Right ventricle myocardium inferior (tissue), 1 donor: ENCODE results near the gene MRPS22. TPM values are rescaled to one million over a fixed set of nuclear protein-coding genes. Genes with fewer than 3 reads are reported as not detected.
A peak's percentile ranks its signal among the peaks of the same experiment; 100 is the strongest.
"Not testable (repeated sequence)": the region's sequence is repeated elsewhere in the genome, so short reads cannot be mapped to it uniquely, and the experiment has no call there.

Source experiments
- ATAC-seq: fragments of 200-7000 bp; cut with Tn5 transposase; one replicate; pipeline ENCODE4 v1.9.1; 2020; ENCODE audit warnings: mild to moderate bottlenecking, moderate library complexity
- DNase-seq: peaks from one replicate; pipeline ENCODE4 v3.0.0; 2021; ENCODE audit errors: missing footprints
- intact Hi-C: fragments of 100-400 bp; cut with DNase I; formaldehyde crosslinking; loops from one replicate; pipeline ENCODE4 v1.11.0; 2022
- total RNA-seq: library from RNA; stranded (reverse); fragmentation: NEBNext Ultra II Directional; extraction: Animal tissue kit (Norgen Biotek cat#: 25700); gene quantifications from one replicate; pipeline ENCODE4 v1.2.1, GENCODE V29; 2021
- donor health status: DM: no; HTN: yes; CAD: no; lungs with severe emphysema.

MRPS22 gene
- total RNA-seq, 1 donor from 2014 or later = 87.3 TPM

GRCh38 chr3:139327231-139327630, 16.6 kb upstream of the MRPS22 start:
- DNase-seq (no peak), ATAC-seq (no peak)
- intact Hi-C loops = no loop called here

- DNase-seq (no peak), ATAC-seq (no peak)
- intact Hi-C loops = loop anchor here (2.0 kb wide), 2 partner anchors 215 to 391 kb away; no protein-coding TSS in a partner anchor
Observed at GRCh38 chr3:139327861-139328260, 16.0 kb upstream of the MRPS22 start.

DNA sequence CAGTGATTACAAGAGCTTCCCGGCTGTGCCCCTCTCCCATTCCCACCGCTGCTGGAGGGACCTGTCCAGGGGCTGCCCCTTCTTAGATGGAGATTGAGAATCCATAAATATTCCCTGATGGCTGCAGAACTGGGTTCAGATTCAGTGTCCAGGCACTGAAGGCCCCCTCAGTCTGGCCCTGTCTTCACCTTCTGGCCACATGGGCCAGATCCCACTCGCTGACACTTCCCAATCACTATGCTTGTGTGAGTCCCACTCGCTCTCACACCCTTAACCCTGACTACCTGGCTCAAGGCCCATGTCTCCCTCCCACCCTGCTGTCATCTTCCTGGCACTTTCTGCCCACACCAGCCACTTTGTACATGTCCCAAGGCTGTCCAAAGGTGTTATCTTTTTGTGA, 15.5 kb upstream of the MRPS22 start:
- intact Hi-C loops = loop anchor here (2.0 kb wide), 2 partner anchors 216 to 392 kb away; no protein-coding TSS in a partner anchor
- ATAC-seq (no peak), DNase-seq (no peak)

DNA sequence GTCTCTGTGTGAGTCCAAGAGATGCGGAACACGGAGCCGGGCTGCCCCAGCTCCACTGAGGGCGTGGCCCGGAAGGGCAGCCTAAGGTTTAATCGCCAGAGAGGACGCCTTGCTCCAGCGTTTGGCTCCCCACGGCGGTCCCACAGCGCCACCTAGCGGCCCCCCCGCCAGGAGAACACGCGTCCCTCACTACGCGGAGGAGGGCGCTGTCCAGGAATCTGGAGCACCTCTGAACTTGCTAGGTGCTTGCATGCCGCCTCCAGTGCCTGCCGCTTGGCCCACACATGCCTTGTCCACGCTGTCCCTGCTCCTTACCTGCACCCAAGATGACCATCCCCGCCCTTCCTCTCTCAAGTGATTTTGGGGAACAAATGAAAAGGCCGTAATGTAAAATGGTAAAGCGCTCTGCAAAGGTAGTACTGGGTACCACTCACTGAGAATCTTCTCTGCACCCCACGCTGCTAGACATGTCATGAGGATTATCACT, 14.4 kb upstream of the MRPS22 start:
- peak; percentile 90 for ATAC-seq

DNA sequence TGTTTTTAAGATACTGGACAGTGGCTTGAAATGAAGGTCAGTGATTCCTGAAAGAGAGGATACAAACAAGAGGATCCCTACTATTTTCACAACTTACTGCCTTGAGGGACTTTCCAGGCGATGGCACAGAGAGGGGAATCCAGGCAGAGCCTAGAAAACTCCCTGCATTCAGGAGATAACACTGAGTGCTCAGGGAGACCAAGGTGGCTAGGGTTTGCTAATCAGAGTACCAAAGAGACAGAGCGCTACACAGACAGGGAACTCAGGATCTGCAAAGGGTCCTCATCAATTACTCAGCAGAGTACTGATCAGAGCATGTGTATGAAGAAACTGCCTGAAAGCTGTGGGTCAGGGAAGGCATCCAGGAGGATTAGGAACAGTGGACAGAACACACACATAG, 11.7 kb upstream of the MRPS22 start:
- intact Hi-C loops = no loop called here
- no peak for ATAC-seq

More for the DNA sequence above, 14.4 kb upstream of the MRPS22 start:
- peak; percentile 93 for DNase-seq
- intact Hi-C loops = loop anchor here (2.0 kb wide), 2 partner anchors 217 to 393 kb away; no protein-coding TSS in a partner anchor

GRCh38 chr3:139334675-139335074, 9.1 kb upstream of the MRPS22 start:
- DNase-seq, intact Hi-C loops, ATAC-seq: not testable (repeated sequence)

More for the DNA sequence above, 11.7 kb upstream of the MRPS22 start:
- DNase-seq = no peak

DNA sequence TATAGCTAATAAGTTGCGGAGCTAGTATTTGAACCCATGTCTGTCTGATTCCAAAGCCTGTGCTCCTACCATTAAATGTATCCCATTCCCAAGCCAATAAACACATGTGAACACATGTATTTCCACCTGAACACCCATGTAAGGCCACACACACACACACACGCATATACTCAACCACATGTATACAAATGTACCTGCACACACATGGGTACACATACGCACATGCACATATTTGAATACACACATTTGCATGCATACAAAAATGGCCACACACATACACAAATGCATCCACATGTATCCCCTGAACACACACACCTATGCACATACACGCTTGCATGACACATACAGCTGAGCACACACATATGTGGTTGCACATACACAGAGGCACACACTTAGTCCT, 5.4 kb upstream of the MRPS22 start:
- DNase-seq = no peak
- intact Hi-C loops = no loop called here
- no peak for ATAC-seq

GRCh38 chr3:139339219-139339906, 4.5 kb upstream of the MRPS22 start:
- intact Hi-C loops = no loop called here
- ATAC-seq = no peak
- DNase-seq = no peak

DNA sequence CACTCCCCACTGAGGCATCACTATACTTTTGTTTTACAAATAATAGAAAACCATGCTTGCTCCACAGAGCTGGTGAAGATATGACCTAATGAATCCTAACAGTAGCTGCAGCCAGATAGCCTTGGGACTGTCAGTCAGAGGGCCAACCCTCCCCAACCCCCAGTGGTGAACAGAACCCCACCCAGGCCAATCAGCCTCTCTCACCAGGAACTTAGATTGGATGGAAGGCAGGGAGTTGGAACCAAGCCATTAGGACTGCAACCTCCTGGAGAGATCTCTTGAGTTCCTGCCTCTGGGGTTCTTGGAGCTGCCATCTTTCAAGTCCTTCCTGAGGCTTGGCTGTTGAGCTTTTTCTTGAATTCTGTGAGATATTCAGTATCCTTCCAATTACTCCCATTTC, 3.0 kb upstream of the MRPS22 start:
- DNase-seq = no peak
- intact Hi-C loops = loop anchor here (5.0 to 10.0 kb wide), 2 partner anchors 47 to 746 kb away; partner anchors contain the start of genes CEP70 and COPB2
- ATAC-seq = no peak

GRCh38 chr3:139342054-139342453, 1.8 kb upstream of the MRPS22 start:
- intact Hi-C loops = loop anchor here (5.0 to 10.0 kb wide), 2 partner anchors 45 to 747 kb away; partner anchors contain the start of genes CEP70 and COPB2
- no peak for DNase-seq
- no peak for ATAC-seq

- DNase-seq (no peak), ATAC-seq (no peak)
- intact Hi-C loops = loop anchor here (10.0 kb wide), 1 partner anchor 752 kb away; the partner anchor contains the start of gene CEP70
Observed at GRCh38 chr3:139346771-139347170, 3.0 kb downstream of the MRPS22 start.

- intact Hi-C loops = no loop called here
- DNase-seq = no peak
- ATAC-seq = peak; percentile 45
Observed at GRCh38 chr3:139353920-139354556, 10.2 kb downstream of the MRPS22 start.

DNA sequence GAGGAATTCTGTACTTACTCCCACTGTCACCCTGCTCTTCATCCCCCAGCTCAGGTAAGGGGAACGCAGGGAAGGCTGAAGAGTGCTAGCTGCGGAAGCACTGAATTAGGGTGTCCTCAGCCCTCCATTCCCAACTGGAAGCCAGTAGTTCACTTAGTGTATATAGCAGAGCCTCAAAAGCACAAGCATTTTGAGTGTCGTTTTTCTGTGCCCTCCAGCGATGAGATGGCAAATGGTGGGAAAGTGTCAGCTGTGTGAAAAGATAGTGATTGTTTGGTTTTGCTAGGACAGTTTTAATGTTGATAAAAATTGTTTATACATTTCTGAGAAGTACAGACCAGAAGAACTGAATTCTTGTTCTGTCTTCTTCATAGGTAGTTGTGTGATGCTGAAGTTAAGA, 10.8 kb downstream of the MRPS22 start:
- DNase-seq = no peak
- ATAC-seq = no peak
- intact Hi-C loops = no loop called here

GRCh38 chr3:139355476-139355875, 11.7 kb downstream of the MRPS22 start:
- intact Hi-C loops = no loop called here
- peak; percentile 65 for ATAC-seq
- DNase-seq = no peak

- intact Hi-C loops = no loop called here
- DNase-seq (no peak), ATAC-seq (no peak)
Observed at GRCh38 chr3:139355891-139356290, 12.1 kb downstream of the MRPS22 start.

DNA sequence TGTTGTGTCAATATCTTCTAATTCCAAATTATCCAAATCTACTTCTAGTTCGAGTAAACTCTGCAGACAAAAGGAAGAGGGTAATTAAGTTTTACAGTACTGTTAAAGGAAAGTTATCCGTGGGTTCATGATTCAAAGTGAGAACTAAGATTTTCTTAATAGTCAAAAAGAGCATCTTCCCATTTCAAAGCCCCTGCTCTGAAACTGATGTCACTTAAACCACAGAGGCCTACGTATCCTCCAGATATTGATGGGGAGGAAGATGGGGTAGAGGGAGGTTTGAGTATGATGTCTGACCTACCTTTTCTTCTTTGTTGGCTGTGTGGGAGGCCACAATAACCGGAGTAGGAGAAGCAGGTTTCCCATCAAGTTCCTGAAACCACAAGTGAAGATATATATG, 14.1 kb downstream of the MRPS22 start:
- DNase-seq = no peak
- intact Hi-C loops = no loop called here

GRCh38 chr3:139358841-139359562, 15.2 kb downstream of the MRPS22 start:
- DNase-seq (no peak), ATAC-seq (no peak)
- intact Hi-C loops = no loop called here

More for the DNA sequence above, 14.1 kb downstream of the MRPS22 start:
- no peak for ATAC-seq

DNA sequence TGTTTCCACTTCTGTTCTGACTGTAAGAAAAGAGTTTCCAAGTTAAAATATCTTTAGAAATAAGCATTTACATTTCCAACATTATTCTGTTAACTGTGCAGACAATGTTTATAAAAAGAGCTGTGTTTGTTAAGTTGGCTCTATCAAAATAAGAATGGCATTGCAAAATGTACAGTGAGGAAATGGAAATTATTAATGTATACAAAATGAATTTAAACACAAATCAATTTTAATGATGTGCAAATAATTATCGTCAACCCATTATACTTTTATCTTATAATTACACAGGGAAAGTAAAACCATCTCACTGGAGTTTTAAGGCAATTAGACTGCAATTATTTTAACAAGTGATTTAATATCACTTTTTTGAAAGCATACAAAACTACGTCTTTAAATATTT, 17.5 kb downstream of the MRPS22 start:
- DNase-seq (no peak), ATAC-seq (no peak)
- intact Hi-C loops = no loop called here

DNA sequence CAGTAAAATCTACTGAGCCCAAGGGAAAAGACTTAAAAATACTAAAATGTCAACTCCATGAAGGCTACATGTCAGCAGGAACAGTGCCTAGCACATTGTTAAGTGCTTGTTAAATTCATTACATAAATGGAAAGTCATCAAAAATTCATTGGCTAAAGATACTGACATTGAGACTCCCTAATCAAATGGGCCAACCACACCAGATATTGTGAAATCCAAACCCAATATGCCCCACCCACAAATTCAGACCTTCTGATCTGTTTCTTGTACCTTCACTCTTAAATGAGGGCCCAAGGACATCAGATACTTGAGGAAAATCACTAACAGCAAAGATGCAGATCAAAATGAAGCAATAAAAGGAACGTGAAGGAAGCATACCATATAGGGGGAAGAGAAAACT, 20.7 kb downstream of the MRPS22 start:
- intact Hi-C loops = no loop called here
- no peak for ATAC-seq
- no peak for DNase-seq
